NAMALWA (cell line): ENCODE data around the gene SPP1.
A peak's percentile ranks its signal among the peaks of the same experiment; 100 is the strongest.
"Not testable (repeated sequence)": the region's sequence is repeated elsewhere in the genome, so short reads cannot be mapped to it uniquely, and the experiment has no call there.

ENCODE experiments used
- DNase-seq: peaks from one replicate; pipeline ENCODE4 v3.0.0-alpha.2; 2015; ENCODE audit warnings: low spot score

SPP1 gene

GRCh38 chr4:87986508-87986907, 11.0 kb downstream of the SPP1 start:
- no peak for DNase-seq

- no peak for DNase-seq
These were observed 14.3 kb downstream of the SPP1 start for GRCh38 chr4:87989765-87990164.

- DNase-seq, result no peak
These were observed 19.9 kb downstream of the SPP1 start for GRCh38 chr4:87995435-87995834.

GRCh38 chr4:87999191-87999691, 23.7 kb downstream of the SPP1 start:
- DNase-seq, result not testable (repeated sequence)

- no peak for DNase-seq
These were observed 26.4 kb downstream of the SPP1 start for GRCh38 chr4:88001871-88002270.

GRCh38 chr4:88002786-88003185, 27.3 kb downstream of the SPP1 start:
- no peak for DNase-seq

GRCh38 chr4:88003261-88003660, 27.7 kb downstream of the SPP1 start:
- DNase-seq, result no peak

- no peak for DNase-seq
These were observed 29.6 kb downstream of the SPP1 start for GRCh38 chr4:88005076-88005475.

- DNase-seq, result no peak
These were observed 30.4 kb downstream of the SPP1 start for GRCh38 chr4:88005946-88006345.

GRCh38 chr4:88006956-88007303, 31.4 kb downstream of the SPP1 start:
- DNase-seq, result peak; percentile 6

GRCh38 chr4:88007304-88008121, 32.0 kb downstream of the SPP1 start, which contains the start of gene PKD2:
Gene PKD2 (plus strand): TSS chr4:88007635. CDS start chr4:88007734, 99 bp downstream.
- peak; percentile 57 for DNase-seq

- DNase-seq, result peak; percentile 23
These were observed 32.7 kb downstream of the SPP1 start for GRCh38 chr4:88008122-88008742.

GRCh38 chr4:88008743-88009171, 33.2 kb downstream of the SPP1 start:
- DNase-seq, result no peak

GRCh38 chr4:88009871-88010270, 34.4 kb downstream of the SPP1 start:
- DNase-seq, result no peak

GRCh38 chr4:88010966-88011365, 35.5 kb downstream of the SPP1 start:
- DNase-seq, result no peak

GRCh38 chr4:88012647-88013046, 37.1 kb downstream of the SPP1 start:
- DNase-seq, result peak; percentile 48

GRCh38 chr4:88014386-88014905, 38.9 kb downstream of the SPP1 start:
- DNase-seq, result no peak

- no peak for DNase-seq
These were observed 40.3 kb downstream of the SPP1 start for GRCh38 chr4:88015659-88016295.

GRCh38 chr4:88017516-88018297, 42.2 kb downstream of the SPP1 start:
- DNase-seq, result no peak

GRCh38 chr4:88018466-88018865, 43.0 kb downstream of the SPP1 start:
- no peak for DNase-seq

GRCh38 chr4:88021824-88022223, 46.3 kb downstream of the SPP1 start:
- no peak for DNase-seq

GRCh38 chr4:88022289-88022688, 46.8 kb downstream of the SPP1 start:
- DNase-seq, result no peak
